GM19395 (cell line): ENCODE measurements around the gene IMMP2L.
"Not testable (repeated sequence)": the region's sequence is repeated elsewhere in the genome, so short reads cannot be mapped to it uniquely, and the experiment has no call there.

Experiments used
- ATAC-seq: cut with Tn5 transposase; IDR thresholded peaks from one replicate; pipeline ENCODE4 v1.9.1; 2021; ENCODE audit warnings: mild to moderate bottlenecking, moderate library complexity; ENCODE audit not compliant: unreplicated experiment

Gene IMMP2L

GRCh38 chr7:111510584-111511378 is 51.5 kb downstream of the IMMP2L start:
- no peak for ATAC-seq

- no peak for ATAC-seq
Observed at GRCh38 chr7:111510062-111510461, 52.2 kb downstream of the IMMP2L start.

GRCh38 chr7:111509288-111509687 is 53.0 kb downstream of the IMMP2L start:
- ATAC-seq: no peak

- ATAC-seq: no peak
Observed at GRCh38 chr7:111508387-111508786, 53.9 kb downstream of the IMMP2L start.

- not testable (repeated sequence) for ATAC-seq
Observed at GRCh38 chr7:111505422-111505821, 56.9 kb downstream of the IMMP2L start.

GRCh38 chr7:111501799-111502198 is 60.5 kb downstream of the IMMP2L start:
- not testable (repeated sequence) for ATAC-seq

GRCh38 chr7:111499027-111499426 is 63.3 kb downstream of the IMMP2L start:
- ATAC-seq: no peak

- no peak for ATAC-seq
Observed at GRCh38 chr7:111498391-111499007, 63.8 kb downstream of the IMMP2L start.

- ATAC-seq: no peak
Observed at GRCh38 chr7:111495173-111495810, 67.0 kb downstream of the IMMP2L start.

- ATAC-seq: no peak
Observed at GRCh38 chr7:111492234-111492633, 70.1 kb downstream of the IMMP2L start.

GRCh38 chr7:111486472-111487142 is 75.7 kb downstream of the IMMP2L start:
- peak; percentile 63 for ATAC-seq

- ATAC-seq: no peak
Observed at GRCh38 chr7:111485701-111486380, 76.5 kb downstream of the IMMP2L start.

- no peak for ATAC-seq
Observed at GRCh38 chr7:111483078-111483477, 79.2 kb downstream of the IMMP2L start.

GRCh38 chr7:111477462-111478225 is 84.6 kb downstream of the IMMP2L start:
- ATAC-seq: no peak

GRCh38 chr7:111476586-111477293 is 85.6 kb downstream of the IMMP2L start:
- no peak for ATAC-seq

GRCh38 chr7:111475959-111476358 is 86.3 kb downstream of the IMMP2L start:
- no peak for ATAC-seq

GRCh38 chr7:111475419-111475748 is 86.9 kb downstream of the IMMP2L start:
- ATAC-seq: no peak

GRCh38 chr7:111474723-111475418 is 87.4 kb downstream of the IMMP2L start:
- no peak for ATAC-seq
